Thyroid gland (tissue), 4 donors: ENCODE data around the gene OGDH. TPM values are rescaled to one million over a fixed set of nuclear protein-coding genes. Genes with fewer than 3 reads are reported as not detected.
"Not testable (repeated sequence)": the region's sequence is repeated elsewhere in the genome, so short reads cannot be mapped to it uniquely, and the experiment has no call there.

Experiments
- DNase-seq, 2 donors: peaks; one replicate each; pipeline ENCODE4 v3.0.0-alpha.2; 2019
- H3K27ac ChIP-seq, 3 donors: fragments of 200-600 bp; sonication (generic); 1 replicate in 2 of 3; 2 replicates in 1 of 3; pipeline ENCODE4 v1.5.1; 2016 to 2019; ENCODE audit warnings: mild to moderate bottlenecking in 1 of 3, moderate library complexity in 1 of 3
- H3K27me3 ChIP-seq: fragments of 200-600 bp; sonication (generic); one replicate; pipeline ENCODE4 v1.5.1; 2019
- H3K36me3 ChIP-seq, 2 donors: fragments of 200-600 bp; sonication (generic); one replicate each; pipeline ENCODE4 v1.5.1; 2016 to 2019
- H3K4me1 ChIP-seq, 2 donors: fragments of 200-600 bp; sonication (generic); one replicate each; pipeline ENCODE4 v1.5.1; 2017 to 2019
- H3K4me3 ChIP-seq, 3 donors: fragments of 200-600 bp; sonication (generic); replicated peaks in 1 of 3; 1 replicate in 2 of 3; 2 replicates in 1 of 3; pipeline ENCODE4 v1.5.1; 2016; ENCODE audit warnings: mild to moderate bottlenecking in 1 of 3
- H3K9me3 ChIP-seq: fragments of 200-600 bp; sonication (generic); one replicate; pipeline ENCODE4 v1.5.1; 2017
- POLR2A ChIP-seq, 2 donors: fragments of 450-650 bp; IDR thresholded peaks; one replicate each; pipeline ENCODE4 v1.6.1; 2017; ENCODE audit warnings: antibody characterized with exemption in 2 of 2, mild to moderate bottlenecking in 2 of 2, moderate library complexity in 1 of 2
- WGBS, 2 donors: methylation state at CpG; one replicate each; pipeline ENCODE4 v1.1.5; 2017; 5-methylcytosine and 5-hydroxymethylcytosine counted together
- intact Hi-C: fragments of 100-400 bp; cut with DNase I; formaldehyde crosslinking; loops from one replicate; pipeline ENCODE4 v1.15.1; 2023
- total RNA-seq, 4 donors: library from RNA; depleted of rRNA; stranded (reverse); fragments of >200 nt; gene quantifications; one replicate each; pipeline ENCODE4 v1.2.3, GENCODE V29; 2016
- TF ChIP-seq, protein P1 (sequence below), 6 experiments: fragments of 200-600 bp in 3 of 6; fragments of 450-650 bp in 3 of 6; sonication (generic) in 3 of 6; IDR thresholded peaks; one replicate each; pipeline ENCODE4 v1.5.1; 2016 to 2019; ENCODE audit warnings: antibody characterized with exemption in 6 of 6, mild to moderate bottlenecking in 2 of 6, inconsistent platforms in 1 of 6, moderate library complexity in 1 of 6

OGDH gene
- total RNA-seq, 4 donors from 2014 or later, result 108 to 325 (median 201) TPM

DNA sequence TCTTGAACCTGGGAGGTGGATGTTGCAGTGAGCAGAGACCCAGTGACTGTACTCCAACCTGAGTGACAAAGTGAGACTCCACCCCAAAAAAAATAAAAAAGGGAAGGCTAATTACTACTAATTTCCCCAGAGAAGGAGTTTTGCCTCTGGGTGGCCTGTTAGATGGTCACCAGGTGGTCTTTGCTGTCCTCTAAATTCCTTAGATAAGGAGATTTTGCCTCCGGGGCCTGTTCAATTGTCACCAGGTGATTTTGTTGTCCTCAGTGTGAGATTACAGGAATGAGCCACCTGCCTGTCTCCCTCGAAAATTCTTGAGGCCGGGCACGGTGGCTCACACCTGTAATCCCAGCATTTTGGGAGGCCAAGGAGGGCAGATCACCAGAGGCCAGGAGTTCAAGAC is 117.8 kb downstream of the OGDH start:
- Histone ChIP-seq H3K27me3 (no peaks in the 10 kb centered on the region), H3K36me3 (no peaks in the 10 kb centered on the region), H3K4me1 (no peaks in the 10 kb centered on the region), H3K9me3 (no peaks in the 10 kb centered on the region), H3K4me3 (no peak overlapping the region), H3K27ac (no peak overlapping the region)
- 77 to 93% methylated on average over 4 of the region's 4 CpGs for WGBS, 2 donors
- intact Hi-C loops, result no loop called here
- DNase-seq, result no peak
- TF ChIP-seq, protein P1, sequence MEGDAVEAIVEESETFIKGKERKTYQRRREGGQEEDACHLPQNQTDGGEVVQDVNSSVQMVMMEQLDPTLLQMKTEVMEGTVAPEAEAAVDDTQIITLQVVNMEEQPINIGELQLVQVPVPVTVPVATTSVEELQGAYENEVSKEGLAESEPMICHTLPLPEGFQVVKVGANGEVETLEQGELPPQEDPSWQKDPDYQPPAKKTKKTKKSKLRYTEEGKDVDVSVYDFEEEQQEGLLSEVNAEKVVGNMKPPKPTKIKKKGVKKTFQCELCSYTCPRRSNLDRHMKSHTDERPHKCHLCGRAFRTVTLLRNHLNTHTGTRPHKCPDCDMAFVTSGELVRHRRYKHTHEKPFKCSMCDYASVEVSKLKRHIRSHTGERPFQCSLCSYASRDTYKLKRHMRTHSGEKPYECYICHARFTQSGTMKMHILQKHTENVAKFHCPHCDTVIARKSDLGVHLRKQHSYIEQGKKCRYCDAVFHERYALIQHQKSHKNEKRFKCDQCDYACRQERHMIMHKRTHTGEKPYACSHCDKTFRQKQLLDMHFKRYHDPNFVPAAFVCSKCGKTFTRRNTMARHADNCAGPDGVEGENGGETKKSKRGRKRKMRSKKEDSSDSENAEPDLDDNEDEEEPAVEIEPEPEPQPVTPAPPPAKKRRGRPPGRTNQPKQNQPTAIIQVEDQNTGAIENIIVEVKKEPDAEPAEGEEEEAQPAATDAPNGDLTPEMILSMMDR (IDR thresholded peaks at IDR 0.05), result no peak
- no peak for TF ChIP-seq POLR2A (IDR thresholded peaks at IDR 0.05)

DNA sequence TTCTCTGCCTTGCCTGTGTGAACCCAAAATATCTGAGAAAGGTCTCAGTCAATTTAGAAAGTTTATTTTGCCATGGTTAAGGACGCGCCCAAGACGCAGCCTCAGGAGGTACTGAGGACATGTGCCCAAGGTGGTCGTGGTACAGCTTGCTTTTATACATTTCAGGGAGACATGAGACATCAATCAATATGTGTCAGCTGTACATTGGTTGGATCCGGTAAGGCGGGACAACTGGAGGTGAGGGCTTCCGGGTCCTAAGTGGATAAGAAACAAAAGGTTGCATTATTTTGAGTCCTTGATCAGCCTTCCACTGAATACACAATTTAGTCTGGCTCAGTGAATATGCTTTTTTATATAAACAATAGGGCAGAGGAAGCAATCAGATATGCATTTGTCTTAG is 119.8 kb downstream of the OGDH start:
- intact Hi-C loops, H3K9me3 ChIP-seq, H3K36me3 ChIP-seq, H3K27ac ChIP-seq, H3K27me3 ChIP-seq, H3K4me3 ChIP-seq, DNase-seq, H3K4me1 ChIP-seq: not testable (repeated sequence)
- 73 to 84% methylated on average over 7 of the region's 7 CpGs for WGBS, 2 donors

- WGBS, 2 donors, result 70 to 81% methylated on average over 6 of the region's 6 CpGs
- H3K9me3 ChIP-seq, result no peaks in the 10 kb centered on the region
- TF ChIP-seq, protein P1 (IDR thresholded peaks at IDR 0.05), result no peak
- no peak for TF ChIP-seq POLR2A (IDR thresholded peaks at IDR 0.05)
- no peak for DNase-seq
- H3K27ac ChIP-seq, result no peak overlapping the region
- H3K4me1 ChIP-seq, result no peaks in the 10 kb centered on the region
- H3K27me3 ChIP-seq, result no peaks in the 10 kb centered on the region
- no peak overlapping the region for H3K4me3 ChIP-seq
- intact Hi-C loops, result no loop called here
- no peaks in the 10 kb centered on the region for H3K36me3 ChIP-seq
These were observed 120.9 kb downstream of the OGDH start for GRCh38 chr7:44727158-44727936.

GRCh38 chr7:44727937-44728262 is 121.5 kb downstream of the OGDH start:
- no peak for TF ChIP-seq POLR2A (IDR thresholded peaks at IDR 0.05)
- TF ChIP-seq, protein P1 (IDR thresholded peaks at IDR 0.05), result no peak
- H3K9me3 ChIP-seq, result no peaks in the 10 kb centered on the region
- no peak for DNase-seq
- H3K4me1 ChIP-seq, result no peaks in the 10 kb centered on the region
- 97 to 100% methylated on average over 1 of the region's 1 CpG for WGBS, 2 donors
- intact Hi-C loops, result no loop called here
- H3K36me3 ChIP-seq, result no peaks in the 10 kb centered on the region
- H3K27me3 ChIP-seq, result no peaks in the 10 kb centered on the region
- H3K27ac ChIP-seq, result no peak overlapping the region
- H3K4me3 ChIP-seq, result no peak overlapping the region

DNA sequence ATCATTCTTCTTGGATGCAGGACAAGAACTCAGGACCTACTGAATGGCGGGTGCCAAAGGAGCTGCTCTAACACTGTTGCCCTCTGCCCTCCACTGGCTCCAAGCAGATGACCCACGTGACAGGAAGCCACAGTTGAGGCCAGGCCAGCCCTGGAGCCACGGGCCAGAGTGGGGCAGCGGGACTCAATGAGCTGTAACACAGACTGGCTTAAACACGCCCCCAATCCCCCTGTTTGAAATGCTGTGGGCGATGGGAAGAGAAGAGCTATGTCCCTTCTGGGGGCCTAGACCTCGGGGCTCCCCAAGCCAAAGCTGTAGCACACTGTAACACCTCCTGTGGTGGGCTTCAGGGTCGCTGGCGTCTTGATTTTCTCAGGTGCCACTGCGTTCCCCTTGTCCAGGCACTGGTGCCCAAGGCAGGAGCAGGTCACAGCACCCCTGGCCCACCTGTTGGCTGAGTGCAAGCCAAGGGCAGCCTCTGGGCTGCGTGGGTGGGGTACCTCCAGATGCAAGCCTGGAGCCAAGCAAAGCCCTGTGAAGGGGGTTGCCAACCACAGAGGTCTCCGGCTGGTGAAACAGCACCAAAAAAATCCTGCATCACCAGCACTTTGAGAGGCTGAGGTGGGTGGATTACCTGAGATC is 123.6 kb downstream of the OGDH start:
- H3K27me3 ChIP-seq, result no peaks in the 10 kb centered on the region
- DNase-seq, result no peak

DNA sequence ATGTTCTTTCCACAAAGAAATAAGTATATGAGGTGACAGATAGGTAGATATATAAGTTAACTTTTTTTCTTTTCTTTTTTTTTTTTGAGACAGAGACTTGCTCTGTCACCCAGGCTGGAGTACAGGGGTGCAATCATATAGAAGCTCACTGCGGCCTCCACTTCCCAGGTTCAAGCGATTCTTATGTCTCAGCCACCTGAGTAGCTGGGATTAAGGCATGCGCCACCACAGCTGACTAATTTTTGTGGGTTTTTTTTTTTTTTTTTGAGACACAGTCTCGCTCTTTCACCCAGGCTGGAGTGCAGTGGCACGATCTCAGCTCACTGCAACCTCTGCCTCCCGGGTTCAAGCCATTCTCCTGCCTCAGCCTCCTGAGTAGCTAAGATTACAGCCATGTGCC is 126.5 kb downstream of the OGDH start:
- intact Hi-C loops, H3K4me3 ChIP-seq, H3K9me3 ChIP-seq, H3K27ac ChIP-seq, H3K36me3 ChIP-seq, DNase-seq, H3K4me1 ChIP-seq, H3K27me3 ChIP-seq: not testable (repeated sequence)
- 89 to 93% methylated on average over 6 of the region's 6 CpGs for WGBS, 2 donors

More for the DNA sequence above, 123.6 kb downstream of the OGDH start:
- TF ChIP-seq, protein P1 (IDR thresholded peaks at IDR 0.05), result no peak
- no peak for TF ChIP-seq POLR2A (IDR thresholded peaks at IDR 0.05)
- 73 to 82% methylated on average over 7 to 10 of the region's 12 CpGs for WGBS, 2 donors
- H3K4me1 ChIP-seq, result no peaks in the 10 kb centered on the region
- no peaks in the 10 kb centered on the region for H3K36me3 ChIP-seq
- no peak overlapping the region for H3K27ac ChIP-seq
- H3K9me3 ChIP-seq, result no peaks in the 10 kb centered on the region
- H3K4me3 ChIP-seq, result no peak overlapping the region
- intact Hi-C loops, result no loop called here
